ENCODE data around the gene ENO1.

GRCh38 chr1:8821084-8821483, 57.4 kb downstream of the ENO1 start:
- TF ChIP-seq CTCF (IDR thresholded peaks at IDR 0.05 in 2 of 3, conservative IDR thresholded peaks at IDR 0.05 in 1 of 3; ENCODE audit: borderline replicate concordance in 1 of 3, insufficient read depth in 1 of 3, low read depth in 2 of 3, low read length in 2 of 3) (no peak), ZNF274 (IDR thresholded peaks at IDR 0.05; ENCODE audit: low read depth, low read length) (no peak), POLR2AphosphoS5 (IDR thresholded peaks at IDR 0.05; ENCODE audit: low read depth, low read length) (no peak), SIN3A (IDR thresholded peaks at IDR 0.05; ENCODE audit: low read depth) (no peak), TCF7L2 (IDR thresholded peaks at IDR 0.05; ENCODE audit: borderline replicate concordance, extremely low read depth, insufficient read depth, insufficient read length) (no peak), EZH2 (IDR thresholded peaks at IDR 0.05) (no peak), JUND (IDR thresholded peaks at IDR 0.05) (no peak), MAX (IDR thresholded peaks at IDR 0.05) (no peak), ATF3 (IDR thresholded peaks at IDR 0.05) (no peak), SP1 (IDR thresholded peaks at IDR 0.05; ENCODE audit: low read depth) (no peak)

All from HCT116 (cell line).